ENCODE results near the gene BCAR1. TPM values are rescaled to one million over a fixed set of nuclear protein-coding genes. Genes with fewer than 3 reads are reported as not detected.

Gene BCAR1
- total RNA-seq, 4 donors from 2014 or later = 34.6 to 63.7 (median 37.0) TPM

DNA sequence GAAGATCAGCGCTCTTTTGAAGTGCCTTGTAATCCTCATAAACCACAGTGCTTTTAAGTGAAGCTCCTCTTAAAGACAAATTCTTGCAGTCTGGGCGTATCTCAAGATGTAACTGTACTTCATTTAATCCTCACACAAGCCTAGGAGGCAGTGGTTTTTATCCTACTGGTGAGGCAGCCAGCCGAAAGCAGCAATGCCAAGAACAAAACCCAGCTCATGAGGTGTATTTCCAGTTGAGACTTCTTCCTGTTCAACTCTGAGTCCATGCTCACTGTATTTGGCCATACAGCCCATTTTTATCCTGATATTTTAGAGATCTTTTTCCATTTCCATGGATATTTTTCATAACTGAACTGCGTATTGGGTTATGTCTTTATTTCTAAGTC lies 58.2 kb downstream of the BCAR1 start:
- peaks cover 26% of the 10 kb centered on the region for H3K27me3 ChIP-seq
- H3K9me3 ChIP-seq = no peaks in the 10 kb centered on the region
- 74% methylated on average over 2 of the region's 4 CpGs; no CpG with 5 or more reads in 1 of the 2 donors for WGBS, 2 donors (ENCODE audit: low coverage in 1 of 2)
- no peaks in the 10 kb centered on the region for H3K36me3 ChIP-seq
- H3K27ac ChIP-seq = no peak overlapping the region
- TF ChIP-seq, protein P1, sequence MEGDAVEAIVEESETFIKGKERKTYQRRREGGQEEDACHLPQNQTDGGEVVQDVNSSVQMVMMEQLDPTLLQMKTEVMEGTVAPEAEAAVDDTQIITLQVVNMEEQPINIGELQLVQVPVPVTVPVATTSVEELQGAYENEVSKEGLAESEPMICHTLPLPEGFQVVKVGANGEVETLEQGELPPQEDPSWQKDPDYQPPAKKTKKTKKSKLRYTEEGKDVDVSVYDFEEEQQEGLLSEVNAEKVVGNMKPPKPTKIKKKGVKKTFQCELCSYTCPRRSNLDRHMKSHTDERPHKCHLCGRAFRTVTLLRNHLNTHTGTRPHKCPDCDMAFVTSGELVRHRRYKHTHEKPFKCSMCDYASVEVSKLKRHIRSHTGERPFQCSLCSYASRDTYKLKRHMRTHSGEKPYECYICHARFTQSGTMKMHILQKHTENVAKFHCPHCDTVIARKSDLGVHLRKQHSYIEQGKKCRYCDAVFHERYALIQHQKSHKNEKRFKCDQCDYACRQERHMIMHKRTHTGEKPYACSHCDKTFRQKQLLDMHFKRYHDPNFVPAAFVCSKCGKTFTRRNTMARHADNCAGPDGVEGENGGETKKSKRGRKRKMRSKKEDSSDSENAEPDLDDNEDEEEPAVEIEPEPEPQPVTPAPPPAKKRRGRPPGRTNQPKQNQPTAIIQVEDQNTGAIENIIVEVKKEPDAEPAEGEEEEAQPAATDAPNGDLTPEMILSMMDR (IDR thresholded peaks at IDR 0.05) = no peak
- no peak for TF ChIP-seq EP300 (IDR thresholded peaks at IDR 0.05)
- no peak for TF ChIP-seq POLR2A (IDR thresholded peaks at IDR 0.05)
- no peak for TF ChIP-seq POLR2AphosphoS5 (IDR thresholded peaks at IDR 0.05)
- peaks cover 0 to 4% (median 0%) of the 10 kb centered on the region in 3 donors for H3K4me1 ChIP-seq
- no peak for ATAC-seq
- H3K4me3 ChIP-seq = no peak overlapping the region

DNA sequence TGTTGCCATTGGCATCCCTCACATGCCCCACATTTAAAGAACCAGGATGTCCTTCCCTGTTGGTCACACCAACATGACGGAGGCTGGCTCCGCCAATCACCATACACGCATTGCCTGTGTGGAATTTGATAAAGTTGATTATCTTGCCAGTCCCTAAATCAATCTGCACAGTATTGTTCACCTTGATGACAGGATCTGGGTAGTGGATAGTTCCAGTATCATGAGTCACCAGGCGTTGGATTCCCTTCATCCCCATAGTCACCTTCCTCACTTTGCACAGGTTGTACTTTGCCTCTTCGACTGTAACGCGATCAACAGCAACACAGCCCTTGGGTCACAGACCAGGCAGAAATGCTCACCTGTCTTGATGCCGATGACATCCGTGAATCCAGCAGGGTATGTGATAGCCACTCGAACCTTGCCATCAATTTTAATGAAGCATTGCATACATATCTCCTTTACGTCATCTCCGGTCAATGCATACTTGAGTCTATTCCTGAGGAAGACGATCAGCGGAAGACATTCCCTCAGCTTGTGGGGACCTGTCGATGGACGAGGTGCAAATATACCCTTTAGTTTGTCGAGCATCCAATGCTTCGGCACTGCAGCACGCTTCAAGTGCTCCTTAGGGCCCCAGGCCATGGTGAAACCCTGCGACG lies 58.7 kb downstream of the BCAR1 start:
- WGBS, 2 donors (ENCODE audit: low coverage in 1 of 2) = 96 to 98% methylated on average over 7 to 9 of the region's 21 CpGs
- H3K27me3 ChIP-seq = peaks cover 21% of the 10 kb centered on the region
- H3K9me3 ChIP-seq = no peaks in the 10 kb centered on the region
- no peak for ATAC-seq
- H3K4me3 ChIP-seq = no peak overlapping the region
- TF ChIP-seq POLR2AphosphoS5 (IDR thresholded peaks at IDR 0.05) (no peak), EP300 (IDR thresholded peaks at IDR 0.05) (no peak), POLR2A (IDR thresholded peaks at IDR 0.05) (no peak)
- TF ChIP-seq, protein P1 (IDR thresholded peaks at IDR 0.05) = no peak
- H3K36me3 ChIP-seq = no peaks in the 10 kb centered on the region
- no peaks in the 10 kb centered on the region for H3K4me1 ChIP-seq
- no peak overlapping the region for H3K27ac ChIP-seq

DNA sequence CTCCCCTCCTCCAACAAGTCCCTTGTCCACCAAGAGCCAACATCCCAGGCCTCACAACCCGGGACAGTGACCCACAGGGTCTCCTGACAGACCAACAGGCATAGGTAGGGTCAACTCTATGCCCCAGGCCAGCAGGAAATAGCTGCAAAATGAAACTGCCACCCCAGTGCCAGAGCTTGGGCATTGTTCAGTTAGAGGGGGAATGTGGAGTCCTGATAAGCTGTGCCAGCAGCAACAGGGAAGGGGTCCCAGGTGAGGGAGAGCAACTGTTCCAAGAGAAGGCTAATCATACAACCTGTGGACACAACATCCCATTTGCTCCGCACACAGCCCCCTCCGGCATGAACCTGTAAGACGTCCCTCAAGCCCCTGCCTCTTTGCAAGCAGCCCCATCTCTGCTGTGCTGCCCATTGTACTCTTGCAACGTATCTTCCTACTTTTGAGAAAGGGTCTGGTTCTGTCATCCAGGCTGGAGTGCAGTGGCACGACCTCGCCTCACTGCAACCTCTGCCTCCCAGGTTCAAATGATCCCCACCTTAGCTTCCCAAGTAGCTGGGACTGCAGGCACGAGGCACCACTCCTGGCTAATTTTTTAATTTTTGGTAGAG lies 61.7 kb downstream of the BCAR1 start:
- Histone ChIP-seq H3K9me3 (no peaks in the 10 kb centered on the region), H3K27me3 (no peaks in the 10 kb centered on the region), H3K4me3 (no peak overlapping the region), H3K36me3 (no peaks in the 10 kb centered on the region), H3K4me1 (no peaks in the 10 kb centered on the region), H3K27ac (no peak overlapping the region)
- TF ChIP-seq POLR2A (IDR thresholded peaks at IDR 0.05) (no peak), EP300 (IDR thresholded peaks at IDR 0.05) (no peak), POLR2AphosphoS5 (IDR thresholded peaks at IDR 0.05) (no peak)
- TF ChIP-seq, protein P1 (IDR thresholded peaks at IDR 0.05) = no peak
- 81 to 100% methylated on average over 2 to 5 of the region's 8 CpGs for WGBS, 2 donors (ENCODE audit: low coverage in 1 of 2)
- no peak for ATAC-seq

GRCh38 chr16:75188832-75189477 lies 62.5 kb downstream of the BCAR1 start:
- TF ChIP-seq EP300 (IDR thresholded peaks at IDR 0.05) (no peak), POLR2AphosphoS5 (IDR thresholded peaks at IDR 0.05) (no peak), POLR2A (IDR thresholded peaks at IDR 0.05) (no peak)
- TF ChIP-seq, protein P1 (IDR thresholded peaks at IDR 0.05) = no peak
- Histone ChIP-seq H3K4me3 (no peak overlapping the region), H3K27ac (no peak overlapping the region), H3K9me3 (no peaks in the 10 kb centered on the region), H3K36me3 (no peaks in the 10 kb centered on the region), H3K27me3 (no peaks in the 10 kb centered on the region), H3K4me1 (no peaks in the 10 kb centered on the region)
- no peak for ATAC-seq
- 71 to 92% methylated on average over 2 to 7 of the region's 14 CpGs for WGBS, 2 donors (ENCODE audit: low coverage in 1 of 2)
